Astrocyte (in vitro differentiated cells and primary cell): ENCODE measurements around the gene KIF27. TPM values are rescaled to one million over a fixed set of nuclear protein-coding genes. Genes with fewer than 3 reads are reported as not detected.

ENCODE experiments used
- DNase-seq: peaks from one replicate; pipeline ENCODE4 v3.0.0-alpha.2; 2010; ENCODE audit warnings: low read depth
- FAIRE-seq: peaks from 2 replicates; lab custom pipeline; 2011; peaks lifted over from hg19 to GRCh38; lab: Jason Lieb, UNC
- H2AFZ ChIP-seq: 2 replicates; pipeline ENCODE4 v1.6.0; 2012; ENCODE audit warnings: low read depth, low read length, inconsistent platforms
- H3K27ac ChIP-seq: 2 replicates; pipeline ENCODE4 v1.5.1; 2011; ENCODE audit warnings: low read depth, low read length, inconsistent platforms
- H3K27me3 ChIP-seq: 2 replicates; pipeline ENCODE4 v1.6.0; 2011; ENCODE audit warnings: low read length, inconsistent platforms; ENCODE audit not compliant: insufficient read depth
- H3K36me3 ChIP-seq: 2 replicates; pipeline ENCODE4 v1.5.1; 2011; ENCODE audit warnings: low read length, inconsistent platforms; ENCODE audit not compliant: insufficient read depth
- H3K4me1 ChIP-seq: 2 replicates; pipeline ENCODE4 v1.5.1; 2011; ENCODE audit warnings: low read length, inconsistent platforms; ENCODE audit not compliant: insufficient read depth
- H3K4me2 ChIP-seq: 2 replicates; pipeline ENCODE4 v1.6.0; 2012; ENCODE audit warnings: low read length, inconsistent platforms
- H3K4me3 ChIP-seq: 2 replicates; pipeline ENCODE4 v1.5.1; 2011; ENCODE audit warnings: low read depth, mild to moderate bottlenecking, low read length, inconsistent platforms; ENCODE audit not compliant: insufficient read depth
- H3K79me2 ChIP-seq: 2 replicates; pipeline ENCODE4 v1.6.0; 2012; ENCODE audit warnings: mild to moderate bottlenecking, low read length, inconsistent platforms; ENCODE audit not compliant: insufficient read depth
- H3K9ac ChIP-seq: 2 replicates; pipeline ENCODE4 v1.6.0; 2012; ENCODE audit warnings: mild to moderate bottlenecking, low read length, inconsistent platforms
- H3K9me3 ChIP-seq: 2 replicates; pipeline ENCODE4 v1.5.1; 2012; ENCODE audit warnings: low read depth, mild to moderate bottlenecking, low read length, inconsistent platforms; ENCODE audit not compliant: insufficient read depth
- H4K20me1 ChIP-seq: 2 replicates; pipeline ENCODE4 v1.6.0; 2012; ENCODE audit warnings: low read length, inconsistent platforms; ENCODE audit not compliant: insufficient read depth
- H3K27ac Mint-ChIP-seq: one replicate; pipeline ENCODE4 v1.8.0; 2021; ENCODE audit warnings: mild to moderate bottlenecking, mixed read lengths; ENCODE audit not compliant: unreplicated experiment
- H3K27me3 Mint-ChIP-seq: one replicate; pipeline ENCODE4 v1.8.0; 2021; ENCODE audit warnings: low read depth, mixed read lengths; ENCODE audit not compliant: unreplicated experiment
- H3K36me3 Mint-ChIP-seq: one replicate; pipeline ENCODE4 v1.8.0; 2021; ENCODE audit warnings: low read depth, mixed read lengths; ENCODE audit not compliant: unreplicated experiment
- H3K4me1 Mint-ChIP-seq: one replicate; pipeline ENCODE4 v1.8.0; 2021; ENCODE audit warnings: low read depth, mixed read lengths; ENCODE audit not compliant: unreplicated experiment
- H3K4me3 Mint-ChIP-seq: one replicate; pipeline ENCODE4 v1.8.0; 2021; ENCODE audit warnings: mild to moderate bottlenecking, moderate library complexity, mixed read lengths; ENCODE audit not compliant: unreplicated experiment
- H3K9me3 Mint-ChIP-seq: one replicate; pipeline ENCODE4 v1.8.0; 2021; ENCODE audit warnings: mild to moderate bottlenecking, mixed read lengths; ENCODE audit not compliant: unreplicated experiment
- EZH2 ChIP-seq: IDR thresholded peaks from 2 replicates; pipeline ENCODE4 v1.6.1; 2012; ENCODE audit warnings: mild to moderate bottlenecking, low read length, inconsistent platforms; ENCODE audit not compliant: insufficient read depth
- total RNA-seq: library from RNA; stranded (reverse); gene quantifications from 2 replicates; pipeline ENCODE4 v1.2.1, GENCODE V29; 2021
- TF ChIP-seq, protein P1 (sequence below): IDR thresholded peaks from 2 replicates; pipeline ENCODE4 v1.5.1; 2011; ENCODE audit warnings: low read depth, mild to moderate bottlenecking, inconsistent platforms, low read length, moderate library complexity; ENCODE audit not compliant: insufficient read depth

KIF27 gene
- total RNA-seq, 1 donor from 2014 or later = 2.2 TPM

GRCh38 chr9:83932851-83933250 lies 11.6 kb upstream of the KIF27 start:
- no peaks in the 10 kb centered on the region for H3K9me3 Mint-ChIP-seq
- no peak overlapping the region for H3K27ac ChIP-seq
- no peak overlapping the region for H3K9ac ChIP-seq
- TF ChIP-seq, protein P1, sequence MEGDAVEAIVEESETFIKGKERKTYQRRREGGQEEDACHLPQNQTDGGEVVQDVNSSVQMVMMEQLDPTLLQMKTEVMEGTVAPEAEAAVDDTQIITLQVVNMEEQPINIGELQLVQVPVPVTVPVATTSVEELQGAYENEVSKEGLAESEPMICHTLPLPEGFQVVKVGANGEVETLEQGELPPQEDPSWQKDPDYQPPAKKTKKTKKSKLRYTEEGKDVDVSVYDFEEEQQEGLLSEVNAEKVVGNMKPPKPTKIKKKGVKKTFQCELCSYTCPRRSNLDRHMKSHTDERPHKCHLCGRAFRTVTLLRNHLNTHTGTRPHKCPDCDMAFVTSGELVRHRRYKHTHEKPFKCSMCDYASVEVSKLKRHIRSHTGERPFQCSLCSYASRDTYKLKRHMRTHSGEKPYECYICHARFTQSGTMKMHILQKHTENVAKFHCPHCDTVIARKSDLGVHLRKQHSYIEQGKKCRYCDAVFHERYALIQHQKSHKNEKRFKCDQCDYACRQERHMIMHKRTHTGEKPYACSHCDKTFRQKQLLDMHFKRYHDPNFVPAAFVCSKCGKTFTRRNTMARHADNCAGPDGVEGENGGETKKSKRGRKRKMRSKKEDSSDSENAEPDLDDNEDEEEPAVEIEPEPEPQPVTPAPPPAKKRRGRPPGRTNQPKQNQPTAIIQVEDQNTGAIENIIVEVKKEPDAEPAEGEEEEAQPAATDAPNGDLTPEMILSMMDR = no peak
- no peak for TF ChIP-seq EZH2
- no peak overlapping the region for H3K27ac Mint-ChIP-seq
- no peak overlapping the region for H3K4me3 ChIP-seq
- no peak overlapping the region for H2AFZ ChIP-seq
- H3K4me2 ChIP-seq = no peak overlapping the region
- H3K4me1 ChIP-seq = peaks cover 16% of the 10 kb centered on the region
- peaks cover 20% of the 10 kb centered on the region for H3K4me1 Mint-ChIP-seq
- no peaks in the 10 kb centered on the region for H3K36me3 ChIP-seq
- H3K27me3 Mint-ChIP-seq = no peaks in the 10 kb centered on the region
- H3K27me3 ChIP-seq = no peaks in the 10 kb centered on the region
- H3K9me3 ChIP-seq = no peaks in the 10 kb centered on the region
- H3K4me3 Mint-ChIP-seq = no peak overlapping the region
- no peaks in the 10 kb centered on the region for H3K36me3 Mint-ChIP-seq
- no peaks in the 10 kb centered on the region for H4K20me1 ChIP-seq
- FAIRE-seq (no peak), DNase-seq (no peak)
- H3K79me2 ChIP-seq = no peaks in the 10 kb centered on the region

GRCh38 chr9:83932011-83932410 lies 10.8 kb upstream of the KIF27 start:
- H3K4me1 Mint-ChIP-seq = peaks cover 20% of the 10 kb centered on the region
- no peak for FAIRE-seq

GRCh38 chr9:83930881-83931280 lies 9.6 kb upstream of the KIF27 start:
- FAIRE-seq (no peak), DNase-seq (no peak)
- Histone ChIP-seq H3K27me3 (no peaks in the 10 kb centered on the region), H3K9me3 (no peaks in the 10 kb centered on the region), H3K4me1 (peaks cover 15% of the 10 kb centered on the region), H4K20me1 (no peaks in the 10 kb centered on the region), H3K27ac (no peak overlapping the region), H3K9ac (no peak overlapping the region), H2AFZ (no peak overlapping the region), H3K4me2 (no peak overlapping the region), H3K79me2 (no peaks in the 10 kb centered on the region), H3K4me3 (no peak overlapping the region), H3K36me3 (no peaks in the 10 kb centered on the region)
- H3K27me3 Mint-ChIP-seq = no peaks in the 10 kb centered on the region
- no peak overlapping the region for H3K27ac Mint-ChIP-seq
- TF ChIP-seq EZH2 = no peak
- TF ChIP-seq, protein P1 = no peak
- H3K9me3 Mint-ChIP-seq = no peaks in the 10 kb centered on the region
- H3K4me3 Mint-ChIP-seq = no peak overlapping the region
- no peaks in the 10 kb centered on the region for H3K36me3 Mint-ChIP-seq
- H3K4me1 Mint-ChIP-seq = peaks cover 20% of the 10 kb centered on the region

More at GRCh38 chr9:83932011-83932410, 10.8 kb upstream of the KIF27 start:
- H3K4me3 ChIP-seq = no peak overlapping the region
- Mint-ChIP-seq H3K27me3 (no peaks in the 10 kb centered on the region), H3K27ac (no peak overlapping the region), H3K36me3 (no peaks in the 10 kb centered on the region), H3K4me3 (no peak overlapping the region), H3K9me3 (no peaks in the 10 kb centered on the region)
- no peak overlapping the region for H3K27ac ChIP-seq
- no peaks in the 10 kb centered on the region for H3K9me3 ChIP-seq
- no peak overlapping the region for H3K4me2 ChIP-seq
- no peak overlapping the region for H2AFZ ChIP-seq
- no peaks in the 10 kb centered on the region for H3K79me2 ChIP-seq
- H3K27me3 ChIP-seq = no peaks in the 10 kb centered on the region
- no peak for DNase-seq
- H3K4me1 ChIP-seq = peaks cover 16% of the 10 kb centered on the region
- no peaks in the 10 kb centered on the region for H4K20me1 ChIP-seq
- TF ChIP-seq, protein P1 = no peak
- TF ChIP-seq EZH2 = no peak
- H3K9ac ChIP-seq = no peak overlapping the region
- H3K36me3 ChIP-seq = no peaks in the 10 kb centered on the region
